ENCODE data around the gene RPTOR.

Gene RPTOR

DNA sequence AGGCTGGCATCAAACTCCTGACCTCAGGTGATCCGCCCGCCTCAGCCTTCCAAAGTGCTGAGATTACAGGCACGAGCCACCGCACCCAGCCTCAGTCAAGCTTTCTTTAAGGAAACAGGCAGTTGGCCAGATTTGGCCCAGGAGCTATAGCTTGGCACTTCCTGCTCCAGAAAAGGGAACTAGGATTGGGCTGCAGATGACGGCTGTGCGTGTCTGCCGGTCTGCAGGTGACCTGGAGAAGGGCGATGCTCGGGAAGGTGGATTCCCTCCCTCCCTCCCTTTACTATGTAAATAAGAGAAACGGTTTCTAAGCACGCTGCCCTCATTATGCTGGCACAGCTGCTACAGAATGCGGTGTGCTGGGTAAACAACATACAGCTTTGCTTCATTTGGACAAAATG is 215.9 kb downstream of the RPTOR start:
- Histone ChIP-seq H3K79me1 (ENCODE audit: low read depth, low read length) (no peaks in the 10 kb centered on the region), H3K4me2 (ENCODE audit: insufficient read depth, low read length, poor library complexity, severe bottlenecking) (no peak overlapping the region), H4K91ac (ENCODE audit: low read depth, low read length, poor library complexity) (no peak overlapping the region), H3K4ac (ENCODE audit: low read length) (no peak overlapping the region), H2BK15ac (ENCODE audit: low read length) (no peak overlapping the region), H2BK12ac (ENCODE audit: low read length) (no peak overlapping the region), H3K4me3 (ENCODE audit: low read length in 2 of 2) (no peak overlapping the region), H3K14ac (ENCODE audit: low read length) (no peak overlapping the region), H3K18ac (ENCODE audit: low read length) (no peak overlapping the region), H2BK120ac (ENCODE audit: low read depth, low read length) (no peak overlapping the region), H3K23ac (ENCODE audit: low read depth, low read length, poor library complexity) (no peak overlapping the region), H2BK5ac (ENCODE audit: low read length) (no peak overlapping the region), H3K36me3 (replicated peaks in 1 of 2; ENCODE audit: control insufficient read depth in 2 of 2, insufficient read depth in 2 of 2, low read length in 2 of 2) (peaks cover 2 to 5% of the 10 kb centered on the region in 2 donors), H2AFZ (ENCODE audit: low read length) (no peak overlapping the region), H3K27me3 (ENCODE audit: control insufficient read depth in 3 of 3, insufficient read depth in 3 of 3, low read depth in 1 of 3, low read length in 3 of 3) (no peaks in the 10 kb centered on the region), H3K27ac (replicated peaks; ENCODE audit: low read length) (no peak overlapping the region), H2AK5ac (ENCODE audit: low read depth, low read length) (no peak overlapping the region), H3K9me3 (replicated peaks in 1 of 2; ENCODE audit: control insufficient read depth in 2 of 2, insufficient read depth in 1 of 2, low read depth in 1 of 2, low read length in 2 of 2) (no peaks in the 10 kb centered on the region), H3K9ac (ENCODE audit: low read depth, low read length, poor library complexity) (no peak overlapping the region), H3K4me1 (ENCODE audit: control insufficient read depth in 2 of 2, insufficient read depth in 1 of 2, low read depth in 1 of 2, low read length in 2 of 2) (peaks cover 0 to 3% of the 10 kb centered on the region in 2 donors), H4K8ac (ENCODE audit: low read depth, low read length) (no peak overlapping the region)
- WGBS, 2 donors (ENCODE audit: extremely low coverage in 2 of 2, insufficient read length in 2 of 2, insufficient replicate concordance in 1 of 2) = no CpG with 5 or more reads among the region's 12 CpGs
- no peak for DNase-seq (ENCODE audit: low spot score)

DNA sequence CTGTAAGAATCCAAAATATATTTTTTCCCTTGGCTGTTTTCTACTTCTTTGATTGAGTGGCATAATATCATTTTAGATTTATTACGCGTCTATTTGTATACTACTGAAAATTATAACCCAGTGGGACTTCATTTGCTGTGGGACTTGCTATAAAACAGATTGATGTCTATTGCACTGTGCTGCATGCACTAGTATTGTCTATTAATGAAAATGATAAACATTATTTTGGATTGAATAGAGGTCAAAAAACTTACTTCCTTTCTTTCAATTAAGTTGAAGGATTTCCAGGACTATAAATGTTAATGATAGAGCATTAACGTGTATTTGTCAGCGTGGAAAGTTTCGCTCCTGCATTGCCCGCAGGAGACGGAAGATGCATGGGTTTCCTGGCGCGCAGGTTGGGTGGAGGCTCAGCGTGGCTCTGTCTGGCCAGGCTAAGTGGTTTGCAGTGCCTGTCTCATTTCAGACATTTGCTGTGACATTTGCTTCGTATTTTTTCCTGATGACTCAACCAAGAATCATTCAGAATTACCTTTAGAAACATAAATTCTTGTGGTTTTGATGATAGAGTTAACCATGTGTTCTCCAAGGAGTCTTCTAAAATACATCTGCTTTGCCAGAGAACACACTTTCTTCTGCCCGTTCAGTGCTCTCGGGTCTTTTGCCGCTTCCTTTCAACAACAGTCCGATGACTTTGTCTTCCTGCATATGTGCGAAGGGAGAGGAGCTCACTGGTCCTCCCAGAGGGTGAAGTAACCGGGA is 216.7 kb downstream of the RPTOR start:
- H3K23ac ChIP-seq (ENCODE audit: low read depth, low read length, poor library complexity) = no peak overlapping the region
- no CpG with 5 or more reads among the region's 17 CpGs for WGBS, 2 donors (ENCODE audit: extremely low coverage in 2 of 2, insufficient read length in 2 of 2, insufficient replicate concordance in 1 of 2)
- H2BK120ac ChIP-seq (ENCODE audit: low read depth, low read length) = no peak overlapping the region
- H2AFZ ChIP-seq (ENCODE audit: low read length) = no peak overlapping the region
- H4K91ac ChIP-seq (ENCODE audit: low read depth, low read length, poor library complexity) = no peak overlapping the region
- H3K36me3 ChIP-seq (replicated peaks in 1 of 2; ENCODE audit: control insufficient read depth in 2 of 2, insufficient read depth in 2 of 2, low read length in 2 of 2) = peaks cover 2% of the 10 kb centered on the region in 2 donors
- H2AK5ac ChIP-seq (ENCODE audit: low read depth, low read length) = no peak overlapping the region
- H3K14ac ChIP-seq (ENCODE audit: low read length) = no peak overlapping the region
- no peaks in the 10 kb centered on the region for H3K27me3 ChIP-seq (ENCODE audit: control insufficient read depth in 3 of 3, insufficient read depth in 3 of 3, low read depth in 1 of 3, low read length in 3 of 3)
- no peak overlapping the region for H2BK5ac ChIP-seq (ENCODE audit: low read length)
- H3K4me2 ChIP-seq (ENCODE audit: insufficient read depth, low read length, poor library complexity, severe bottlenecking) = no peak overlapping the region
- no peak for DNase-seq (ENCODE audit: low spot score)
- no peak overlapping the region for H3K9ac ChIP-seq (ENCODE audit: low read depth, low read length, poor library complexity)
- H2BK12ac ChIP-seq (ENCODE audit: low read length) = no peak overlapping the region
- no peak overlapping the region for H3K18ac ChIP-seq (ENCODE audit: low read length)
- no peak overlapping the region for H2BK15ac ChIP-seq (ENCODE audit: low read length)
- H3K4me1 ChIP-seq (ENCODE audit: control insufficient read depth in 2 of 2, insufficient read depth in 1 of 2, low read depth in 1 of 2, low read length in 2 of 2) = peaks cover 0 to 3% of the 10 kb centered on the region in 2 donors
- H3K9me3 ChIP-seq (replicated peaks in 1 of 2; ENCODE audit: control insufficient read depth in 2 of 2, insufficient read depth in 1 of 2, low read depth in 1 of 2, low read length in 2 of 2) = no peaks in the 10 kb centered on the region
- no peak overlapping the region for H4K8ac ChIP-seq (ENCODE audit: low read depth, low read length)
- no peaks in the 10 kb centered on the region for H3K79me1 ChIP-seq (ENCODE audit: low read depth, low read length)
- H3K4me3 ChIP-seq (ENCODE audit: low read length in 2 of 2) = no peak overlapping the region
- no peak overlapping the region for H3K27ac ChIP-seq (replicated peaks; ENCODE audit: low read length)
- no peak overlapping the region for H3K4ac ChIP-seq (ENCODE audit: low read length)

DNA sequence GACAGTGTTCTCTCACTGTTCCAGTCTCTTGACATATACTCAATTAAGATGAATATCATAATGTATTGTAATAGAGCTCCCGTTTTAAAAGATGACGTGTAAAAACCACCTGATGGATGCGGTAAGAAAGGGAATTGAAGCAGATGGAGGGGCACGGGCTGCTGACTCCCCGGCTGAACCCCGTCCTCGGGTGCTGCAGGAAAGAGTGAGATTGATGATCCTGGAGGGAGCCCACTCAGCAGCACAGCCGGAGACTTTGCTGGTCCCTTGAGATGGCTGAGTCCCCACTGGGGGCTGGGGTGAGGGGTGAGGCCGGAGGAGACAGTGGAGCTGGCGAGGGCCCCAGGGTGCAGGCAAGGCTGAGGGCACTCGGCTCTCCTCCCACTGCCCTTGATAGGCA is 217.4 kb downstream of the RPTOR start:
- H2BK12ac ChIP-seq (ENCODE audit: low read length) = no peak overlapping the region
- DNase-seq (ENCODE audit: low spot score) = no peak
- no peak overlapping the region for H2AFZ ChIP-seq (ENCODE audit: low read length)
- H2AK5ac ChIP-seq (ENCODE audit: low read depth, low read length) = peak overlapping the region; percentile 91
- no peak overlapping the region for H3K23ac ChIP-seq (ENCODE audit: low read depth, low read length, poor library complexity)
- H3K4me3 ChIP-seq (ENCODE audit: low read length in 2 of 2) = no peak overlapping the region
- no peaks in the 10 kb centered on the region for H3K79me1 ChIP-seq (ENCODE audit: low read depth, low read length)
- no peak overlapping the region for H2BK120ac ChIP-seq (ENCODE audit: low read depth, low read length)
- H3K18ac ChIP-seq (ENCODE audit: low read length) = no peak overlapping the region
- H3K14ac ChIP-seq (ENCODE audit: low read length) = no peak overlapping the region
- H3K36me3 ChIP-seq (replicated peaks in 1 of 2; ENCODE audit: control insufficient read depth in 2 of 2, insufficient read depth in 2 of 2, low read length in 2 of 2) = peaks cover 0 to 2% of the 10 kb centered on the region in 2 donors
- no peak overlapping the region for H2BK5ac ChIP-seq (ENCODE audit: low read length)
- no peak overlapping the region for H4K8ac ChIP-seq (ENCODE audit: low read depth, low read length)
- no peak overlapping the region for H3K4ac ChIP-seq (ENCODE audit: low read length)
- H3K9me3 ChIP-seq (replicated peaks in 1 of 2; ENCODE audit: control insufficient read depth in 2 of 2, insufficient read depth in 1 of 2, low read depth in 1 of 2, low read length in 2 of 2) = no peaks in the 10 kb centered on the region
- no peak overlapping the region for H2BK15ac ChIP-seq (ENCODE audit: low read length)
- no peak overlapping the region for H3K9ac ChIP-seq (ENCODE audit: low read depth, low read length, poor library complexity)
- H3K4me2 ChIP-seq (ENCODE audit: insufficient read depth, low read length, poor library complexity, severe bottlenecking) = no peak overlapping the region
- peaks cover 0 to 3% of the 10 kb centered on the region in 2 donors for H3K4me1 ChIP-seq (ENCODE audit: control insufficient read depth in 2 of 2, insufficient read depth in 1 of 2, low read depth in 1 of 2, low read length in 2 of 2)
- H3K27me3 ChIP-seq (ENCODE audit: control insufficient read depth in 3 of 3, insufficient read depth in 3 of 3, low read depth in 1 of 3, low read length in 3 of 3) = no peaks in the 10 kb centered on the region
- no peak overlapping the region for H4K91ac ChIP-seq (ENCODE audit: low read depth, low read length, poor library complexity)
- no CpG with 5 or more reads among the region's 11 CpGs for WGBS, 2 donors (ENCODE audit: extremely low coverage in 2 of 2, insufficient read length in 2 of 2, insufficient replicate concordance in 1 of 2)
- no peak overlapping the region for H3K27ac ChIP-seq (replicated peaks; ENCODE audit: low read length)

DNA sequence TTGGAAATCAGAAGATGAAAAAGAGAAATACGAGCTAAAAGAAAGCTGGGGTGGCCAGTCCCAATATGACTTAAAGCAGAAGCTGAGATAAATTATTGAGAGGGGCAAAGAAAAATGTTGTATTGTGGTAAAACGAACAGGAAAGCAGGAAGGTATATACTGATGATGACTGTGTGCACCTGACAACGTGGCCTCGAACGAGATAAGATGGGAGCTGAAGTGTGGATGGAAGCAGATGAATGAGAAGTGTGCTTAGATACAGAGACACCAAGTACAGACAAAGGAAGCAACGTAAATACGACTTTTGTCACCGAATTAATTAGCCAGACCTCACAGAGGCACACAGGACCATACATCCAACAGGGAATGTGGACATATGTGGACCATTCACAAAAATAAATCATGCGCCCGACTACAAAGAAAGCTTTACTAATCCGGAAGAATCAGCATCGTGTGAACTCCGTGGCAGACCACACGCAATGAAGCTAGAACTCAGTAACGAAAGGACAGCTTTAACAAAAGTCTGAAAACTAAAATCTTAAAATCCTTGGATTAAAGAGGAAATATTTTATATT is 218.7 kb downstream of the RPTOR start:
- Histone ChIP-seq H3K9ac (ENCODE audit: low read depth, low read length, poor library complexity) (no peak overlapping the region), H4K8ac (ENCODE audit: low read depth, low read length) (no peak overlapping the region), H4K91ac (ENCODE audit: low read depth, low read length, poor library complexity) (no peak overlapping the region), H3K4me1 (ENCODE audit: control insufficient read depth in 2 of 2, insufficient read depth in 1 of 2, low read depth in 1 of 2, low read length in 2 of 2) (peaks cover 0 to 3% of the 10 kb centered on the region in 2 donors), H2BK15ac (ENCODE audit: low read length) (no peak overlapping the region), H2BK5ac (ENCODE audit: low read length) (no peak overlapping the region), H3K79me1 (ENCODE audit: low read depth, low read length) (no peaks in the 10 kb centered on the region), H3K27ac (replicated peaks; ENCODE audit: low read length) (no peak overlapping the region), H3K4me3 (ENCODE audit: low read length in 2 of 2) (no peak overlapping the region), H3K18ac (ENCODE audit: low read length) (no peak overlapping the region), H2BK120ac (ENCODE audit: low read depth, low read length) (no peak overlapping the region), H3K36me3 (replicated peaks in 1 of 2; ENCODE audit: control insufficient read depth in 2 of 2, insufficient read depth in 2 of 2, low read length in 2 of 2) (peaks cover 0 to 2% of the 10 kb centered on the region in 2 donors), H3K9me3 (replicated peaks in 1 of 2; ENCODE audit: control insufficient read depth in 2 of 2, insufficient read depth in 1 of 2, low read depth in 1 of 2, low read length in 2 of 2) (no peaks in the 10 kb centered on the region), H3K23ac (ENCODE audit: low read depth, low read length, poor library complexity) (no peak overlapping the region), H2AFZ (ENCODE audit: low read length) (no peak overlapping the region), H3K14ac (ENCODE audit: low read length) (no peak overlapping the region), H3K4ac (ENCODE audit: low read length) (no peak overlapping the region), H3K4me2 (ENCODE audit: insufficient read depth, low read length, poor library complexity, severe bottlenecking) (no peak overlapping the region), H2AK5ac (ENCODE audit: low read depth, low read length) (no peak overlapping the region), H3K27me3 (ENCODE audit: control insufficient read depth in 3 of 3, insufficient read depth in 3 of 3, low read depth in 1 of 3, low read length in 3 of 3) (no peaks in the 10 kb centered on the region), H2BK12ac (ENCODE audit: low read length) (no peak overlapping the region)
- no CpG with 5 or more reads among the region's 15 CpGs for WGBS, 2 donors (ENCODE audit: extremely low coverage in 2 of 2, insufficient read length in 2 of 2, insufficient replicate concordance in 1 of 2)
- no peak for DNase-seq (ENCODE audit: low spot score)

All from neuronal stem cell (in vitro differentiated cells).